Astrocyte of the cerebellum (primary cell): ENCODE results near the gene GAK.
A peak's percentile ranks its signal among the peaks of the same experiment; 100 is the strongest.
"Not testable (repeated sequence)": the region's sequence is repeated elsewhere in the genome, so short reads cannot be mapped to it uniquely, and the experiment has no call there.

Source experiments
- DNase-seq: peaks from one replicate; pipeline ENCODE4 v3.0.0-alpha.2; 2011; ENCODE audit warnings: low read depth
- H3K4me3 ChIP-seq: 2 replicates; pipeline ENCODE4 v1.5.1; 2011; ENCODE audit warnings: mild to moderate bottlenecking, low read depth, low read length, moderate library complexity
- CTCF ChIP-seq: IDR thresholded peaks from 2 replicates; pipeline ENCODE4 v1.5.1; 2012; ENCODE audit warnings: low read length, low read depth, moderate library complexity, mild to moderate bottlenecking; ENCODE audit errors: missing control alignments
- in situ Hi-C: cut with HindIII; loops from 2 replicates; pipeline ENCODE4 v1.10.0; 2017; ENCODE audit warnings: low sequenced_read_pairs

The GAK gene

DNA sequence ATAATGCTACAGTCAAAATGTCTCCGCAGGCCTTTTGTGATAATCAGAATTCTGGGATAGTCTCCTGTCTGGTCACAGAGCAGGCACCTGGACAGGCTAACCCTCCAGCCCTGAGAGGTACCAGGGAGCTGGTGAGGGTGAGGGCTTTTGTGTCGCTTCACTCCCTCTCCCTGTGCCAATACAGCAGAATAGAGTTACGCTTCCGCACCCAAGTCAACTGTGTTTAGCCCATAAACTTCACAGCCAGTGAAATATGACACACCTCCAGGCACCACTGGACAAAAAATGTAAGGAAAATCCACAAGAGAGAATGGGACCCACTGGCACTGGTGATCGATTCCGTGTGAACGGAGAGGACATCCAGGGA lies 1.3 kb downstream of the GAK start:
- in situ Hi-C loops, result loop anchor here (5.0 kb wide), 2 partner anchors 41 to 84 kb away; partner anchors contain the start of gene DGKQ
- DNase-seq, result no peak
- TF ChIP-seq CTCF, result no peak

DNA sequence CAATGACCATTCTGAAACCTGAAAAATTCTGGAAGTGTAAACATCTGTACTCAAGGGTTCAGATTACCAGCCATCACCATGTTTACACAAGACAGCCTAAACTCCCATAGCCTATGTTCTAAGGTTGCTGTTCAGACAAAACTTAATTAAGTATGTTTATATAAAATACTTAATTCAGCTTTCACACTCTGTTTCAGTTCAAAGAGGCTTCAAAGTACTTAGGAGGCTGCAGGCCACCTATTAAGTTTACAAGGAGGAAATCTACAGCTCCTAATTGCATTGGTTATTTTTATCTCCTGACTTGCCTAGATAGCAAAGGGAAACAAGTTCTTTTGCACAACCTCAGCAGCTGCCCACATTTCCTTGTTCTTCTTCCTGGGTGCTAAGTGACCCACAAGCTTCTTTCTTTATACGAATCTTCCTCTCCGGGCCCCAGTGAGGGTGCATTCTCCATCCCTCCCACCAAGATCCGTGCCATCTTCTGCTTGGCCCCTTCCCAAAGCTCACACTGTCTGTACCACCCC lies 2.0 kb downstream of the GAK start:
- H3K4me3 ChIP-seq, result no peak overlapping the region
- in situ Hi-C loops, result loop anchor here (5.0 kb wide), 2 partner anchors 42 to 83 kb away; partner anchors contain the start of gene DGKQ

More for the DNA sequence above, 1.3 kb downstream of the GAK start:
- H3K4me3 ChIP-seq, result peak overlapping the region; percentile 99

DNA sequence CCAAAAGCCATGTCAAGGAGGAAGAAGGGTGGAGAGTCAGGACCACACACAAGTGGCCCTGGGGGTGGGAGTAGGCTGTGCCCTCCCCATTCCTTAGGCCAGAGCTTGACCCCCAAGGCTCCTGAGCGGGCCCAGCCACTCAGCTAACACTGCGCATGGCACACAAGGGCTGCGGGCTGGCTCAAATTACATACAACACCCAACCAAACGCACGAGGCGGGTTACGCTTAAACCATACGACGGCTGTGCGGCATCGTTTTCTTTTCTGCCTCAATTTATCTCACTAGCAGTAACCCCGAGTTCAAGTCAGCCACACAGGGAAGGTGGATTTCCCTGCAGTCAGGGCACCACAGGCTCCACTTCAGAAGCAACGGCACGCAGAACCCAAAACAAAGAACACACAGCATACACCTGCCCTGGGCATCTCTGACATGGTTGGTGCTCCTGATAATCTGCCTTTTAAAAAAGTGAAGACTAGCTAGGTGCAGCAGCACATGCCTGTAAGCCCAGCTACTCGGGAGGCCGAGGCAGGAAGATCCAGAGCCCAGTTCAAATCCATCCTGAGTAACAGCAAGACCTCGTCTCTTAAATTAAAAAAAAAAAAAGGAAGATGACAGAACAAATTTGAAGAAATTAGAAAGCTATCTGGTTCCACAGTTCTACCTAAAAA lies 2.9 kb downstream of the GAK start:
- no peak overlapping the region for H3K4me3 ChIP-seq
- in situ Hi-C loops, result no loop called here
- DNase-seq, result no peak
- TF ChIP-seq CTCF, result no peak

More for the DNA sequence above, 2.0 kb downstream of the GAK start:
- TF ChIP-seq CTCF, result no peak
- no peak for DNase-seq

GRCh38 chr4:927566-927965 lies 4.5 kb downstream of the GAK start:
- in situ Hi-C loops, result not testable (repeated sequence)

DNA sequence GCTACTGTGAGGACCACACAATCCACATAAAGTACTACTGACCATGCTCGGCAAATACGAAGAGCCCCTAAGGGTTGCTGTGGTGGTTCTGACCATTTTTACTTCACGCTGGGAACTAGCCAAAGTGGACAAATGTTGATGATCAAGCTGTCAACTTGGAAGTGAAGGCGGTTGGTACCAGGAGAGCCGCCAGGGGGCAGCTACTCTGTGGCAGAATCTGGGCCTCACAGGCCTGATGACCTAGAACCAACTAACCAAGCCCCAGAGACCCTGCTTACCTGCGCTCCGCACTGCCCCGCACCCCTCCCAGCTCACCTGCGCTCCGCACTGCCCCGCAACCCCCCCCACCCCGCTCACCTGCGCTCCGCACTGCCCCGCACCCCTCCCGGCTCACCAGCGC lies 5.6 kb downstream of the GAK start:
- no peak for DNase-seq
- in situ Hi-C loops, result no loop called here
- H3K4me3 ChIP-seq, result no peak overlapping the region
- TF ChIP-seq CTCF, result peak; percentile 44

More at GRCh38 chr4:927566-927965, 4.5 kb downstream of the GAK start:
- not testable (repeated sequence) for H3K4me3 ChIP-seq, DNase-seq

- in situ Hi-C loops, result no loop called here
- no peak for TF ChIP-seq CTCF
- no peak overlapping the region for H3K4me3 ChIP-seq
- DNase-seq, result no peak
Observed at GRCh38 chr4:925771-926500, 6.2 kb downstream of the GAK start.

GRCh38 chr4:925171-925570 lies 6.9 kb downstream of the GAK start:
- H3K4me3 ChIP-seq, result no peak overlapping the region
- no peak for TF ChIP-seq CTCF
- no peak for DNase-seq
- in situ Hi-C loops, result no loop called here
